B cell (primary cell): ENCODE data around the gene TNFRSF19. TPM values are rescaled to one million over a fixed set of nuclear protein-coding genes. Genes with fewer than 3 reads are reported as not detected.

Experiments used
- ATAC-seq: fragments of 200-7000 bp; cut with Tn5 transposase; one replicate; pipeline ENCODE4 v1.10.0; 2021; ENCODE audit warnings: low read depth, mild to moderate bottlenecking, moderate number of reproducible peaks, moderate library complexity
- CTCF ChIA-PET: fragments of 350-600 bp; sonication (Branson Sonifier 250); formaldehyde crosslinking; loops from one replicate; lab custom pipeline; 2021; ENCODE audit warnings: antibody characterized with exemption, inconsistent platforms; lab: Charles Lee
- POLR2A ChIA-PET: fragments of 350-600 bp; sonication (Branson Sonifier 250); formaldehyde crosslinking; loops from one replicate; lab custom pipeline; 2021; ENCODE audit warnings: antibody characterized with exemption; lab: Charles Lee
- DNase-seq: peaks from one replicate; pipeline ENCODE4 v3.0.0; 2013
- H2AFZ ChIP-seq: 2 replicates; pipeline ENCODE4 v1.6.1; 2012; ENCODE audit warnings: mild to moderate bottlenecking, low read depth, low read length; ENCODE audit not compliant: insufficient read depth, poor library complexity, severe bottlenecking
- H3K27ac ChIP-seq, 2 donors: 1 replicate in 1 of 2; 2 replicates in 1 of 2; pipeline ENCODE4 v1.5.1; 2012 to 2013; ENCODE audit warnings: low read length in 2 of 2, mild to moderate bottlenecking in 2 of 2, moderate library complexity in 1 of 2
- H3K27me3 ChIP-seq, 4 experiments: fragments of 200-600 bp in 1 of 4; sonication (generic) in 1 of 4; replicated peaks in 1 of 4; 1 replicate in 2 of 4; 2 replicates in 2 of 4; pipeline versions ENCODE4 v1.6.1 to v1.7.0; 2013 to 2016; ENCODE audit warnings: low read length in 3 of 4, mild to moderate bottlenecking in 2 of 4, mixed read lengths in 1 of 4, moderate library complexity in 1 of 4; ENCODE audit not compliant: insufficient read depth in 4 of 4, control insufficient read depth in 3 of 4; ENCODE audit errors: control extremely low read depth in 1 of 4
- H3K36me3 ChIP-seq, 2 experiments: replicated peaks in 1 of 2; 1 replicate in 1 of 2; 2 replicates in 1 of 2; pipeline versions ENCODE4 v1.6.1 to v1.7.1; 2013; ENCODE audit warnings: low read length in 1 of 2; ENCODE audit not compliant: insufficient read depth in 2 of 2, control insufficient read depth in 1 of 2; ENCODE audit errors: control extremely low read depth in 1 of 2, extremely low read depth in 1 of 2
- H3K4me1 ChIP-seq, 2 donors: fragments of 200-600 bp in 1 of 2; sonication (generic) in 1 of 2; 1 replicate in 1 of 2; 2 replicates in 1 of 2; pipeline versions ENCODE4 v1.5.1 to v1.6.1; 2013 to 2017; ENCODE audit warnings: low read length in 2 of 2; ENCODE audit not compliant: control insufficient read depth in 2 of 2, insufficient read depth in 2 of 2
- H3K4me2 ChIP-seq: replicated peaks from 2 replicates; pipeline ENCODE3; 2012; ENCODE audit warnings: mild to moderate bottlenecking, low read depth, low read length; ENCODE audit not compliant: poor library complexity, severe bottlenecking
- H3K4me3 ChIP-seq, 5 experiments: fragments of 200-600 bp in 1 of 5; sonication (generic) in 1 of 5; 1 replicate in 3 of 5; 2 replicates in 2 of 5; pipeline versions ENCODE4 v1.5.1 to v1.7.0; 2011 to 2016; ENCODE audit warnings: low read length in 4 of 5, mild to moderate bottlenecking in 4 of 5, low read depth in 2 of 5, control low read depth in 1 of 5, moderate library complexity in 1 of 5; ENCODE audit not compliant: insufficient read depth in 1 of 5; ENCODE audit errors: control extremely low read depth in 1 of 5, extremely low read depth in 1 of 5
- H3K79me2 ChIP-seq: fragments of 200-600 bp; sonication (generic); one replicate; pipeline ENCODE4 v1.6.0; 2016; ENCODE audit warnings: low read length; ENCODE audit not compliant: control insufficient read depth, insufficient read depth
- H3K9ac ChIP-seq: fragments of 200-600 bp; sonication (generic); 2 replicates; pipeline ENCODE4 v1.6.1; 2017; ENCODE audit warnings: mild to moderate bottlenecking, low read length, moderate library complexity
- H3K9me3 ChIP-seq, 3 donors: one replicate each; pipeline versions ENCODE4 v1.6.1 to v1.7.1; 2013; ENCODE audit warnings: low read length in 2 of 3; ENCODE audit not compliant: control insufficient read depth in 2 of 3, insufficient read depth in 1 of 3; ENCODE audit errors: control extremely low read depth in 1 of 3
- H4K20me1 ChIP-seq: 2 replicates; pipeline ENCODE4 v1.6.0; 2012; ENCODE audit warnings: mild to moderate bottlenecking, low read length; ENCODE audit not compliant: insufficient read depth, control insufficient read depth, poor library complexity, severe bottlenecking
- H3K27ac Mint-ChIP-seq: one replicate; pipeline ENCODE4 v1.8.0; 2021; ENCODE audit warnings: mixed read lengths
- H3K27me3 Mint-ChIP-seq: one replicate; pipeline ENCODE4 v1.8.0; 2021; ENCODE audit warnings: mixed read lengths
- H3K4me1 Mint-ChIP-seq: one replicate; pipeline ENCODE4 v1.8.0; 2021; ENCODE audit warnings: mixed read lengths
- H3K4me3 Mint-ChIP-seq: one replicate; pipeline ENCODE4 v1.8.0; 2021; ENCODE audit warnings: mixed read lengths
- H3K9me3 Mint-ChIP-seq: one replicate; pipeline ENCODE4 v1.8.0; 2022; ENCODE audit warnings: mixed read lengths; ENCODE audit not compliant: insufficient read depth
- CTCF ChIP-seq: fragments of 200-600 bp; IDR thresholded peaks from one replicate; pipeline ENCODE4 v1.8.0; 2022; ENCODE audit warnings: antibody characterized with exemption, mild to moderate bottlenecking
- EZH2 ChIP-seq: IDR thresholded peaks from 2 replicates; pipeline ENCODE4 v1.6.1; 2012; ENCODE audit warnings: borderline replicate concordance, low read depth, mild to moderate bottlenecking, moderate library complexity, low read length; ENCODE audit not compliant: insufficient read depth, poor library complexity, severe bottlenecking
- WGBS: methylation state at CpG from one replicate; pipeline ENCODE4 v1.1.5; 2013; ENCODE audit warnings: missing lambda C conversion rate; ENCODE audit not compliant: insufficient coverage; 5-methylcytosine and 5-hydroxymethylcytosine counted together
- intact Hi-C: fragments of 100-400 bp; cut with micrococcal nuclease; formaldehyde crosslinking; loops from one replicate; pipeline ENCODE4 v1.10.0; 2022
- polyA plus RNA-seq: library from polyadenylated mRNA; depleted of rRNA; stranded (reverse); fragments of >200 nt; gene quantifications from 2 replicates; pipeline ENCODE4 v1.2.3, GENCODE V29; 2012
- total RNA-seq, 2 donors: library from RNA; stranded (reverse); fragments of 120-200 nt in 1 of 2; gene quantifications; 1 replicate in 1 of 2; 2 replicates in 1 of 2; pipeline versions ENCODE4 v1.2.3 to v1.2.4, GENCODE V29; 2013 to 2022

Gene TNFRSF19
- total and polyA plus RNA-seq, 2 donors (not counting 1 experiment from before 2014, with no cell fraction given) = 0.36 TPM; not detected in 1

- no peak overlapping the region for H3K4me3 ChIP-seq
- H3K9ac ChIP-seq = no peak overlapping the region
- H3K4me1 ChIP-seq = no peaks in the 10 kb centered on the region
- no peaks in the 10 kb centered on the region for H3K4me1 Mint-ChIP-seq
- intact Hi-C loops = no loop called here
- ChIA-PET POLR2A (no interaction called here), CTCF (no interaction called here)
- WGBS = no CpG with 5 or more reads among the region's 2 CpGs
- no peak overlapping the region for H2AFZ ChIP-seq
- H4K20me1 ChIP-seq = no peaks in the 10 kb centered on the region
- H3K27me3 ChIP-seq = peaks cover 0 to 8% (median 2%) of the 10 kb centered on the region in 4 experiments
- no peaks in the 10 kb centered on the region for H3K36me3 ChIP-seq
- no peak overlapping the region for H3K4me2 ChIP-seq
- H3K79me2 ChIP-seq = no peaks in the 10 kb centered on the region
- H3K9me3 Mint-ChIP-seq = no peaks in the 10 kb centered on the region
- H3K27me3 Mint-ChIP-seq = peaks cover 12% of the 10 kb centered on the region
- DNase-seq (no peak), ATAC-seq (no peak)
- H3K27ac Mint-ChIP-seq = no peak overlapping the region
- peaks cover 0 to 2% (median 0%) of the 10 kb centered on the region in 3 donors for H3K9me3 ChIP-seq
- no peak overlapping the region for H3K27ac ChIP-seq
- no peak overlapping the region for H3K4me3 Mint-ChIP-seq
- TF ChIP-seq EZH2 (no peak), CTCF (no peak)
These were observed 73.9 kb downstream of the TNFRSF19 start for GRCh38 chr13:23644126-23644419.

- H3K9me3 ChIP-seq = peaks cover 0 to 2% (median 0%) of the 10 kb centered on the region in 3 donors
- H3K4me3 Mint-ChIP-seq = no peak overlapping the region
- no peak overlapping the region for H3K4me2 ChIP-seq
- peaks cover 0 to 8% (median 2%) of the 10 kb centered on the region in 4 experiments for H3K27me3 ChIP-seq
- H3K4me1 ChIP-seq = no peaks in the 10 kb centered on the region
- no peak overlapping the region for H3K4me3 ChIP-seq
- no peak overlapping the region for H3K27ac ChIP-seq
- ChIA-PET CTCF (no interaction called here), POLR2A (no interaction called here)
- H3K9me3 Mint-ChIP-seq = no peaks in the 10 kb centered on the region
- H3K27ac Mint-ChIP-seq = no peak overlapping the region
- H3K79me2 ChIP-seq = no peaks in the 10 kb centered on the region
- no peaks in the 10 kb centered on the region for H4K20me1 ChIP-seq
- peaks cover 15% of the 10 kb centered on the region for H3K27me3 Mint-ChIP-seq
- intact Hi-C loops = no loop called here
- no peak for DNase-seq
- H3K9ac ChIP-seq = no peak overlapping the region
- H2AFZ ChIP-seq = no peak overlapping the region
- no peak for ATAC-seq
- H3K4me1 Mint-ChIP-seq = no peaks in the 10 kb centered on the region
- WGBS = 91% methylated on average over 4 of the region's 5 CpGs
- no peak for TF ChIP-seq CTCF
- no peak for TF ChIP-seq EZH2
- H3K36me3 ChIP-seq = no peaks in the 10 kb centered on the region
These were observed 74.4 kb downstream of the TNFRSF19 start for GRCh38 chr13:23644527-23645138.
